ENCODE results near the gene KLHL5.

Gene KLHL5

GRCh38 chr4:39050590-39050989, 11.4 kb upstream of the KLHL5 start:
- H3K4me3 ChIP-seq (replicated peaks; ENCODE audit: low read depth, low read length), result no peak overlapping the region
- TF ChIP-seq CTCF (IDR thresholded peaks at IDR 0.05; ENCODE audit: low read length, missing control alignments), result no peak
- DNase-seq (ENCODE audit: low read depth), result no peak

- no peak for TF ChIP-seq CTCF (IDR thresholded peaks at IDR 0.05; ENCODE audit: low read length, missing control alignments)
- no peak for DNase-seq (ENCODE audit: low read depth)
- H3K4me3 ChIP-seq (replicated peaks; ENCODE audit: low read depth, low read length), result no peak overlapping the region
Observed at GRCh38 chr4:39051492-39051891, 10.5 kb upstream of the KLHL5 start.

GRCh38 chr4:39053983-39054382, 8.0 kb upstream of the KLHL5 start:
- H3K4me3 ChIP-seq (replicated peaks; ENCODE audit: low read depth, low read length), result no peak overlapping the region
- TF ChIP-seq CTCF (IDR thresholded peaks at IDR 0.05; ENCODE audit: low read length, missing control alignments), result no peak
- DNase-seq (ENCODE audit: low read depth), result no peak

- H3K4me3 ChIP-seq (replicated peaks; ENCODE audit: low read depth, low read length), result no peak overlapping the region
- DNase-seq (ENCODE audit: low read depth), result no peak
- no peak for TF ChIP-seq CTCF (IDR thresholded peaks at IDR 0.05; ENCODE audit: low read length, missing control alignments)
Observed at GRCh38 chr4:39054497-39054896, 7.5 kb upstream of the KLHL5 start.

- no peak for DNase-seq (ENCODE audit: low read depth)
- TF ChIP-seq CTCF (IDR thresholded peaks at IDR 0.05; ENCODE audit: low read length, missing control alignments), result no peak
Observed at GRCh38 chr4:39056023-39056422, 6.0 kb upstream of the KLHL5 start.

GRCh38 chr4:39061457-39061856, 575 bp upstream of the KLHL5 start:
- H3K4me3 ChIP-seq (replicated peaks; ENCODE audit: low read depth, low read length), result no peak overlapping the region
- TF ChIP-seq CTCF (IDR thresholded peaks at IDR 0.05; ENCODE audit: low read length, missing control alignments), result peak; percentile 8
- DNase-seq (ENCODE audit: low read depth), result no peak

More at GRCh38 chr4:39056023-39056422, 6.0 kb upstream of the KLHL5 start:
- H3K4me3 ChIP-seq (replicated peaks; ENCODE audit: low read depth, low read length), result no peak overlapping the region

- DNase-seq (ENCODE audit: low read depth), result no peak
- H3K4me3 ChIP-seq (replicated peaks; ENCODE audit: low read depth, low read length), result no peak overlapping the region
- TF ChIP-seq CTCF (IDR thresholded peaks at IDR 0.05; ENCODE audit: low read length, missing control alignments), result no peak
Observed at GRCh38 chr4:39062770-39063097, 702 bp downstream of the KLHL5 start.

Measured in fibroblast of pulmonary artery (primary cell).